Nephron (organoid): ENCODE measurements around the gene ADGRG7.

Source experiments
- H3K27ac Mint-ChIP-seq, 3 experiments: 2 replicates each; pipeline ENCODE4 v1.8.0; 2020; ENCODE audit warnings: mixed read lengths in 3 of 3, mild to moderate bottlenecking in 2 of 3, moderate library complexity in 1 of 3
- H3K27me3 Mint-ChIP-seq: 2 replicates; pipeline ENCODE4 v1.8.0; 2021; ENCODE audit warnings: low read depth, mild to moderate bottlenecking, moderate library complexity, mixed read lengths
- H3K36me3 Mint-ChIP-seq: 2 replicates; pipeline ENCODE4 v1.8.0; 2020; ENCODE audit warnings: low read depth, mixed read lengths
- H3K4me1 Mint-ChIP-seq: 2 replicates; pipeline ENCODE4 v1.8.0; 2020; ENCODE audit warnings: mixed read lengths
- H3K4me3 Mint-ChIP-seq, 3 experiments: 2 replicates each; pipeline ENCODE4 v1.8.0; 2020; ENCODE audit warnings: mild to moderate bottlenecking in 3 of 3, mixed read lengths in 3 of 3, moderate library complexity in 2 of 3
- H3K9me3 Mint-ChIP-seq: 2 replicates; pipeline ENCODE4 v1.8.0; 2020; ENCODE audit warnings: mixed read lengths
- TF ChIP-seq, protein P1 (sequence below), 3 experiments: fragments of 200-600 bp; sonication (generic); IDR thresholded peaks; one replicate each; pipeline ENCODE4 v1.5.0; 2021; ENCODE audit warnings: antibody characterized with exemption in 3 of 3; ENCODE audit not compliant: unreplicated experiment in 3 of 3

ADGRG7 gene

DNA sequence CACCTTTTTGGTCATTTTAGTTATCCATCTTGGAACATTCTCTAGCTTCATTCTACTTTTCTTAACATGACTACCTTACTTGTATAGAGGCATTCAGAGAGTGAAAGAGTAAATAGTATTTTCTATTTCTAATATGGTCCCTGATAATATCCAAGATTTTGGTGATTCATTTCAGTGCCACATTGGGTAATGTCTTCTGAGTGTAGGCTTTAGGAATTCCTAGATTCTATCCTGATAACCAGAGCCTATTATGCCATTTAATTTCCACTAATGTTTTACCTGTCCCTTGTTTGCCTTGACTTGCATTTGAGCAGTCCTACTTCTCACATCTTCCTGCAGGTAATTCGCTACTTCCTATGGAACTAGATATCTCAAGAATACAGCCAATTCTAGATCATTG lies 21.8 kb downstream of the ADGRG7 start:
- H3K4me3 Mint-ChIP-seq = no peak overlapping the region
- no peaks in the 10 kb centered on the region for H3K36me3 Mint-ChIP-seq

DNA sequence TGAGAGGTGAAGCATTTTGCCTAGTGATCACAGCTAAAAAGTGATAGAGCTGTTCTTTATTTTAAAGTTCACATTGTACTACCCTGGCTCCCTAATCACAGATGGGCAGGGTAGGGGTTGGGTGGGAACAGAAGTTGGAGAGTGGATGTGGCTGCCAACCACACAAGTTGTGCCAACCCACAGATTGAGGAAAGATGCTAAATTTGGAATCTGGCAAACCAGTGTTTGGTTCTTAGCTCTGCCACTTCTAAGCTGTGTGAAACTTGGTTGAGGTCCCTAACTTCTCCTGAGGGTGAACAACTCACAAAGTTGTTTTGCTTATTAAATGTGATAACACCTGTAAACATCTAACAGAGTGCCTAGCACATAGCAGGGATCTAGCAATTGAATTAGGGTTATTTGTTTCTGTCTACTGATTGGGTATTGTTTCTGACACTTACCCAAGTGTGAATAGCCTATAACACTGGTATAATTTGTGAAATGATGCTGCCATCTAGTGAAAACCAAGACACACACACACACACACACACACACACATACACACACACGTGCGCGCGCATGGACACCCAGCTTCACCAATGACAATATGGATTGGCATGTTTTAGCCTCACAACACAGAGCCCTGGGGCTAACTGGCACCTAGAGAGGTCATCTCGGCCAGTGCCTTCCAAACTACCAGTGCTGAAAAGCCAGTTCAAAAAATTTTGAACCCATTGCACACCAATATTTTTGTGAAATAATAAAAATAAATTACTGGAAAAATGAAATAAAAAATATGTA lies 25.3 kb downstream of the ADGRG7 start:
- Mint-ChIP-seq H3K4me3 (no peak overlapping the region), H3K9me3 (no peaks in the 10 kb centered on the region), H3K27ac (no peak overlapping the region), H3K4me1 (no peaks in the 10 kb centered on the region), H3K27me3 (no peaks in the 10 kb centered on the region), H3K36me3 (no peaks in the 10 kb centered on the region)
- TF ChIP-seq, protein P1, sequence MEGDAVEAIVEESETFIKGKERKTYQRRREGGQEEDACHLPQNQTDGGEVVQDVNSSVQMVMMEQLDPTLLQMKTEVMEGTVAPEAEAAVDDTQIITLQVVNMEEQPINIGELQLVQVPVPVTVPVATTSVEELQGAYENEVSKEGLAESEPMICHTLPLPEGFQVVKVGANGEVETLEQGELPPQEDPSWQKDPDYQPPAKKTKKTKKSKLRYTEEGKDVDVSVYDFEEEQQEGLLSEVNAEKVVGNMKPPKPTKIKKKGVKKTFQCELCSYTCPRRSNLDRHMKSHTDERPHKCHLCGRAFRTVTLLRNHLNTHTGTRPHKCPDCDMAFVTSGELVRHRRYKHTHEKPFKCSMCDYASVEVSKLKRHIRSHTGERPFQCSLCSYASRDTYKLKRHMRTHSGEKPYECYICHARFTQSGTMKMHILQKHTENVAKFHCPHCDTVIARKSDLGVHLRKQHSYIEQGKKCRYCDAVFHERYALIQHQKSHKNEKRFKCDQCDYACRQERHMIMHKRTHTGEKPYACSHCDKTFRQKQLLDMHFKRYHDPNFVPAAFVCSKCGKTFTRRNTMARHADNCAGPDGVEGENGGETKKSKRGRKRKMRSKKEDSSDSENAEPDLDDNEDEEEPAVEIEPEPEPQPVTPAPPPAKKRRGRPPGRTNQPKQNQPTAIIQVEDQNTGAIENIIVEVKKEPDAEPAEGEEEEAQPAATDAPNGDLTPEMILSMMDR (IDR thresholded peaks at IDR 0.05; ENCODE audit: unreplicated experiment in 3 of 3) = no peak

More for the DNA sequence above, 21.8 kb downstream of the ADGRG7 start:
- Mint-ChIP-seq H3K4me1 (no peaks in the 10 kb centered on the region), H3K9me3 (no peaks in the 10 kb centered on the region), H3K27ac (no peak overlapping the region), H3K27me3 (no peaks in the 10 kb centered on the region)
- TF ChIP-seq, protein P1 (IDR thresholded peaks at IDR 0.05; ENCODE audit: unreplicated experiment in 3 of 3) = no peak

DNA sequence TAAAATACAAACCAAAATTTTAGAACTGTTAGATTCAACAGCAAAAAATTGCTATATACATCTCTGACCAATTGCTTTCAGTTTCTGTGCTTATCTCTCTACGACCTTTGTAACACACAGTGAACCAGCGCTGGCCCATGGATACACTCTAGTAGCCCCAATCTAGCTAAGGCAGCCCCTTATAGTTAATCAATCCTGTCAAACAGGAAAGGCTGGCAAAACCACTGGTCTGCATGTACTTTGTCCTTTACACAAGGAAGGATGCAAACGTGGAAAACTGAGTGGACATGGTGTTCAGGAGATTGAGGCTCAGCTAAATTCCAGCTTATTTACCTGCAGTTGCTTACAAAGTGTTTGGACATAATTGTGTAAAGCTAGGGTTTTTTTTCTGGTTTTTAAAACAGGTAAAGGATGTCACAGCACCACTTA lies 25.9 kb downstream of the ADGRG7 start:
- Mint-ChIP-seq H3K4me3 (no peak overlapping the region), H3K9me3 (no peaks in the 10 kb centered on the region), H3K36me3 (no peaks in the 10 kb centered on the region), H3K27me3 (no peaks in the 10 kb centered on the region), H3K4me1 (no peaks in the 10 kb centered on the region), H3K27ac (peak overlapping the region in 1 of 3 experiments; percentile 43)
- TF ChIP-seq, protein P1 (IDR thresholded peaks at IDR 0.05; ENCODE audit: unreplicated experiment in 3 of 3) = no peak

DNA sequence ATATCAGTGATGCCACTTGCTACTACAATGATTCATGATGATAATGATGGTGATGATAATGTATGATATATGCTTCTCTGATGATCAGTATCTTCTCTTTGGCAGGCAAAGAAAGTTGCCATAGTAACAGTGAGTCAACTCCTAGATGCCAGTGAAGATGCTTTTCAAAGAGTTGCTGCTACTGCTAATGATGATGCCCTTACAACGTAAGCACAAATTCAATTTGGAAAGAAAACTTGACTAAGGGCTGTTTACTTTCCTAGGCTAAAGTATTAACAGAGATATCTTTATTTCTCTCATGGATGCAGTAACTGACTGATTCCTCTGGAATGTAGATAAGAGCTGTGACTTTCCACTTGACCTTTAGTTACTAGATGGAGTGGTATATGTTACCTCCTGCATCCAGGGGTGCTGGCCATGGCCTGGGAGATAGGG lies 27.8 kb downstream of the ADGRG7 start:
- TF ChIP-seq, protein P1 (IDR thresholded peaks at IDR 0.05; ENCODE audit: unreplicated experiment in 3 of 3) = no peak
- H3K4me3 Mint-ChIP-seq = no peak overlapping the region
- no peaks in the 10 kb centered on the region for H3K27me3 Mint-ChIP-seq
- no peaks in the 10 kb centered on the region for H3K9me3 Mint-ChIP-seq
- H3K36me3 Mint-ChIP-seq = no peaks in the 10 kb centered on the region
- H3K27ac Mint-ChIP-seq = no peak overlapping the region
- H3K4me1 Mint-ChIP-seq = no peaks in the 10 kb centered on the region

DNA sequence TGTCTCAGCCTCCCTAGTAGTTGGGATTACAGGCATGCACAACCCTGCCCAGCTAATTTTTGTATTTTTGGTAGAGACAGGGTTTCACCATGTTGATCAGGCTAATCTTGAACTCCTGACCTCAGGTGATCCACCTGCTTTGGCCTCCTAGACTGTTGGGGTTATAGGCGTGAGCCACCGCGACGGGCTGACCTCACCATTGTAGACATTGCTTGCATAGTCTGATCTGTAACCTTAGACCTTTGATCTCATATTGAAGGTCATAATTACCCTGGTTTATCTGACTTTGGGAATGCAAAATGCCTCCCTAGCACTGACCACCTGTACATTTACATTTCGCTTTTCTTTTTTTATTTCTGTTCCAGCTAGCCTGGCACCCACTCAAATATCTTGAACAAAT lies 31.2 kb downstream of the ADGRG7 start:
- no peaks in the 10 kb centered on the region for H3K9me3 Mint-ChIP-seq
- TF ChIP-seq, protein P1 (IDR thresholded peaks at IDR 0.05; ENCODE audit: unreplicated experiment in 3 of 3) = no peak
- no peaks in the 10 kb centered on the region for H3K36me3 Mint-ChIP-seq
- no peaks in the 10 kb centered on the region for H3K27me3 Mint-ChIP-seq
- H3K4me3 Mint-ChIP-seq = no peak overlapping the region
- H3K4me1 Mint-ChIP-seq = no peaks in the 10 kb centered on the region
- H3K27ac Mint-ChIP-seq = no peak overlapping the region
